Panc1 (cell line): ENCODE measurements around the gene RASGRF2. TPM values are rescaled to one million over a fixed set of nuclear protein-coding genes. Genes with fewer than 3 reads are reported as not detected.

ENCODE experiments used
- ATAC-seq: fragments of 200-7000 bp; cut with Tn5 transposase; 2 replicates; pipeline ENCODE4 v1.9.1; 2020; ENCODE audit warnings: mild to moderate bottlenecking, moderate library complexity
- BruUV-seq: library from RNA; stranded (reverse); fragments of 400-500 nt; replicated peaks from 2 replicates; lab custom pipeline; 2021; lab: Mats Ljungman, UMichigan
- CTCF ChIA-PET: fragments of 300-600 bp; sonication (Branson Sonifier 250); formaldehyde crosslinking; loops from one replicate; lab custom pipeline; 2022; ENCODE audit warnings: antibody characterized with exemption; lab: Charles Lee
- POLR2A ChIA-PET: fragments of 300-600 bp; sonication (Branson Sonifier 250); formaldehyde crosslinking; loops from one replicate; lab custom pipeline; 2022; ENCODE audit warnings: antibody characterized with exemption; lab: Charles Lee
- DNase-seq: peaks from one replicate; pipeline ENCODE4 v3.0.0-alpha.2; 2010; ENCODE audit warnings: low read depth, low spot score
- H3K27ac ChIP-seq: 2 replicates; pipeline ENCODE4 v1.5.1; 2011; ENCODE audit warnings: mild to moderate bottlenecking, low read length, inconsistent platforms
- H3K27me3 ChIP-seq: fragments of 200-500 bp; sonication (Bioruptor generic); 2 replicates; pipeline ENCODE4 v1.6.0; 2014; ENCODE audit warnings: low read length, inconsistent platforms; ENCODE audit not compliant: control insufficient read depth, insufficient read depth
- H3K36me3 ChIP-seq: fragments of 200-500 bp; sonication (Bioruptor generic); 2 replicates; pipeline ENCODE4 v1.5.1; 2014; ENCODE audit warnings: inconsistent platforms, mild to moderate bottlenecking, low read length, moderate library complexity; ENCODE audit not compliant: control insufficient read depth, insufficient read depth
- H3K4me1 ChIP-seq: 2 replicates; pipeline ENCODE4 v1.5.1; 2011; ENCODE audit warnings: inconsistent platforms, mild to moderate bottlenecking, low read length, moderate library complexity; ENCODE audit not compliant: control insufficient read depth, insufficient read depth
- H3K4me3 ChIP-seq, 2 experiments: 2 replicates each; pipeline ENCODE4 v1.5.1; 2011 to 2012; ENCODE audit warnings: low read depth in 2 of 2, low read length in 2 of 2, mild to moderate bottlenecking in 2 of 2, inconsistent platforms in 1 of 2, moderate library complexity in 1 of 2
- H3K9me3 ChIP-seq: fragments of 200-500 bp; sonication (Bioruptor generic); 2 replicates; pipeline ENCODE4 v1.5.1; 2014; ENCODE audit warnings: low read depth, mild to moderate bottlenecking, inconsistent platforms, low read length, moderate library complexity; ENCODE audit not compliant: control insufficient read depth, insufficient read depth
- POLR2AphosphoS5 ChIP-seq: IDR thresholded peaks from 2 replicates; pipeline ENCODE4 v1.6.1; 2012; ENCODE audit warnings: mild to moderate bottlenecking, low read depth, low read length, moderate library complexity
- SIN3A ChIP-seq: IDR thresholded peaks from 2 replicates; pipeline ENCODE4 v1.6.1; 2012; ENCODE audit warnings: low read depth, mild to moderate bottlenecking, low read length, moderate library complexity, borderline replicate concordance; ENCODE audit not compliant: insufficient read depth
- TCF7L2 ChIP-seq: IDR thresholded peaks from 2 replicates; pipeline ENCODE4 v1.6.1; 2011; ENCODE audit warnings: mild to moderate bottlenecking, low read depth, low read length, inconsistent platforms
- in situ Hi-C: cut with HindIII; loops from 2 replicates; pipeline ENCODE4 v1.10.0; 2016; ENCODE audit warnings: low sequenced_read_pairs, low pct_unique_long_range_greater_than_20kb
- intact Hi-C: fragments of 100-400 bp; cut with micrococcal nuclease; formaldehyde crosslinking; loops from one replicate; pipeline ENCODE4 v1.10.0; 2022; ENCODE audit not compliant: unreplicated experiment
- total RNA-seq: library from RNA; stranded (reverse); gene quantifications from one replicate; pipeline ENCODE4 v1.2.1, GENCODE V29; 2021; ENCODE audit not compliant: unreplicated experiment
- TF ChIP-seq, protein P1 (sequence below): fragments of 450-650 bp; IDR thresholded peaks from 2 replicates; pipeline ENCODE4 v1.5.1; 2017; ENCODE audit warnings: mild to moderate bottlenecking
- TF ChIP-seq, protein P2 (sequence below), 2 experiments: IDR thresholded peaks; 2 replicates each; pipeline ENCODE4 v1.6.1; 2011 to 2012; ENCODE audit warnings: low read depth in 2 of 2, control low read depth in 1 of 2, low read length in 1 of 2, mild to moderate bottlenecking in 1 of 2, moderate library complexity in 1 of 2; ENCODE audit not compliant: insufficient read depth in 1 of 2

The RASGRF2 gene
- total RNA-seq, 1 experiment from 2014 or later = 4.7 TPM

DNA sequence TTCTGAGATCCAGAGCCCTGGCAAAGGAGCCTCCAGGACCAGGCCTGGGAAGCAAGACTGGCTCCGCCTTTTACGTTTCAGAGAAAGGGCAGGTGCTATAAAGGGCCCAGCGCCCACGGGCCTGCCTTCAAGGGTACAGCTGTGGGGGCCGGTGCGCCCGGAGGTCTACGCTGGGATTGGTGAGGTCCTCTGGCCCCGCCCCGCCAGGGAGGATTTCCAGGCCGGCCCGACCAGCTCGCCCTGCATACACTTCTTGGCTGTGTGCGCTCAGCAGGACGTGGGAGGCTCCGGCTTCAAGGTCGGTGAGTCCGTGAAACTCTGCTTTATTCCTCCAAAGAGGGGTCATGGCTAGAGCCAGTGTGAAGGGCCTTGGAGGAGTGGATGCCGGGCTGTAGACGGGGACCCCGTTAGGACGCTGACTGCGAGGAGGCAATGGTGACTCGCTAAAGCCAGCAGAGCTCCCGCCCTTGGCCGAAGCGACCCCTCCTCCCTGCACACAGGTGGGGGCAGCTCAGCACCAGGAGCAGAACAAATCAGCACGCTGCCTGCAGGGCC is 273.0 kb downstream of the RASGRF2 start, which contains the start of gene CKMT2:
CKMT2 (plus strand) TSS at position 243 of the 555 bp plus-strand sequence. CDS start 17,811 bp downstream, outside the sequence.
- no peak within 1 kb of the TSS for H3K4me3 ChIP-seq
- in situ Hi-C loops = no loop called here
- TF ChIP-seq, protein P1, sequence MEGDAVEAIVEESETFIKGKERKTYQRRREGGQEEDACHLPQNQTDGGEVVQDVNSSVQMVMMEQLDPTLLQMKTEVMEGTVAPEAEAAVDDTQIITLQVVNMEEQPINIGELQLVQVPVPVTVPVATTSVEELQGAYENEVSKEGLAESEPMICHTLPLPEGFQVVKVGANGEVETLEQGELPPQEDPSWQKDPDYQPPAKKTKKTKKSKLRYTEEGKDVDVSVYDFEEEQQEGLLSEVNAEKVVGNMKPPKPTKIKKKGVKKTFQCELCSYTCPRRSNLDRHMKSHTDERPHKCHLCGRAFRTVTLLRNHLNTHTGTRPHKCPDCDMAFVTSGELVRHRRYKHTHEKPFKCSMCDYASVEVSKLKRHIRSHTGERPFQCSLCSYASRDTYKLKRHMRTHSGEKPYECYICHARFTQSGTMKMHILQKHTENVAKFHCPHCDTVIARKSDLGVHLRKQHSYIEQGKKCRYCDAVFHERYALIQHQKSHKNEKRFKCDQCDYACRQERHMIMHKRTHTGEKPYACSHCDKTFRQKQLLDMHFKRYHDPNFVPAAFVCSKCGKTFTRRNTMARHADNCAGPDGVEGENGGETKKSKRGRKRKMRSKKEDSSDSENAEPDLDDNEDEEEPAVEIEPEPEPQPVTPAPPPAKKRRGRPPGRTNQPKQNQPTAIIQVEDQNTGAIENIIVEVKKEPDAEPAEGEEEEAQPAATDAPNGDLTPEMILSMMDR = no peak
- TF ChIP-seq SIN3A (no peak), TCF7L2 (no peak), POLR2AphosphoS5 (no peak)
- TF ChIP-seq, protein P2, sequence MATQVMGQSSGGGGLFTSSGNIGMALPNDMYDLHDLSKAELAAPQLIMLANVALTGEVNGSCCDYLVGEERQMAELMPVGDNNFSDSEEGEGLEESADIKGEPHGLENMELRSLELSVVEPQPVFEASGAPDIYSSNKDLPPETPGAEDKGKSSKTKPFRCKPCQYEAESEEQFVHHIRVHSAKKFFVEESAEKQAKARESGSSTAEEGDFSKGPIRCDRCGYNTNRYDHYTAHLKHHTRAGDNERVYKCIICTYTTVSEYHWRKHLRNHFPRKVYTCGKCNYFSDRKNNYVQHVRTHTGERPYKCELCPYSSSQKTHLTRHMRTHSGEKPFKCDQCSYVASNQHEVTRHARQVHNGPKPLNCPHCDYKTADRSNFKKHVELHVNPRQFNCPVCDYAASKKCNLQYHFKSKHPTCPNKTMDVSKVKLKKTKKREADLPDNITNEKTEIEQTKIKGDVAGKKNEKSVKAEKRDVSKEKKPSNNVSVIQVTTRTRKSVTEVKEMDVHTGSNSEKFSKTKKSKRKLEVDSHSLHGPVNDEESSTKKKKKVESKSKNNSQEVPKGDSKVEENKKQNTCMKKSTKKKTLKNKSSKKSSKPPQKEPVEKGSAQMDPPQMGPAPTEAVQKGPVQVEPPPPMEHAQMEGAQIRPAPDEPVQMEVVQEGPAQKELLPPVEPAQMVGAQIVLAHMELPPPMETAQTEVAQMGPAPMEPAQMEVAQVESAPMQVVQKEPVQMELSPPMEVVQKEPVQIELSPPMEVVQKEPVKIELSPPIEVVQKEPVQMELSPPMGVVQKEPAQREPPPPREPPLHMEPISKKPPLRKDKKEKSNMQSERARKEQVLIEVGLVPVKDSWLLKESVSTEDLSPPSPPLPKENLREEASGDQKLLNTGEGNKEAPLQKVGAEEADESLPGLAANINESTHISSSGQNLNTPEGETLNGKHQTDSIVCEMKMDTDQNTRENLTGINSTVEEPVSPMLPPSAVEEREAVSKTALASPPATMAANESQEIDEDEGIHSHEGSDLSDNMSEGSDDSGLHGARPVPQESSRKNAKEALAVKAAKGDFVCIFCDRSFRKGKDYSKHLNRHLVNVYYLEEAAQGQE (IDR thresholded peaks at IDR 0.05; ENCODE audit: insufficient read depth in 1 of 2, low read depth in 2 of 2, low read length in 1 of 2) = no peak
- H3K36me3 ChIP-seq = no peaks in the 10 kb centered on the region
- ATAC-seq (no peak), DNase-seq (no peak)
- no TSS peak for BruUV-seq
- H3K27ac ChIP-seq = no peak within 1 kb of the TSS
- no peaks in the 10 kb centered on the region for H3K9me3 ChIP-seq
- H3K4me1 ChIP-seq = no peaks in the 10 kb centered on the region
- ChIA-PET POLR2A (no interaction called here), CTCF (no interaction called here)
- no peaks in the 10 kb centered on the region for H3K27me3 ChIP-seq
- intact Hi-C loops = no loop called here

DNA sequence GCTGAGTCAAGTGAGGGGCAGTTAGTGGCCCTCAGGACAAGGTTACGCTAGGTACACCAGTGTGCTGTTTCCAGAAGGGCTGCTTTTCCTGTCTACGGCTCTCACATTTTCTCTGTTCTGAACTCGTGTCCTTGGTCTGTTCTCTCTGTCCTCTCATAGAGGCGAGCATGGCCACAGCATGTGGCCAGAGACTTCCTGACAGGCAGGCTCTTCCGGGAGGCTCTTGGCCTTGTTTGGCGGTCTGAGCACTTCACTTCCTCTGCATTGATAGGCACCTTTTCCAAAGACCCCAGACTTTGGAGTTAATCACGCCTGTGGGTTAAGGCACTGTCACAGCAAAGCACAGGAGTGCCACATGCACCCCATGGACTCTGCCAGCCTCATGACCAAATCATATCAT is 274.1 kb downstream of the RASGRF2 start:
- no peaks in the 10 kb centered on the region for H3K27me3 ChIP-seq
- H3K4me1 ChIP-seq = no peaks in the 10 kb centered on the region
- H3K4me3 ChIP-seq = no peak overlapping the region
- ATAC-seq (no peak), DNase-seq (no peak)
- ChIA-PET CTCF (no interaction called here), POLR2A (no interaction called here)
- no peak overlapping the region for H3K27ac ChIP-seq
- TF ChIP-seq, protein P2 (IDR thresholded peaks at IDR 0.05; ENCODE audit: insufficient read depth in 1 of 2, low read depth in 2 of 2, low read length in 1 of 2) = no peak
- TF ChIP-seq, protein P1 = no peak
- no peak for TF ChIP-seq TCF7L2
- no peak for TF ChIP-seq POLR2AphosphoS5
- TF ChIP-seq SIN3A = no peak
- no peaks in the 10 kb centered on the region for H3K36me3 ChIP-seq
- in situ Hi-C loops = no loop called here
- intact Hi-C loops = no loop called here
- BruUV-seq = no TSS peak
- H3K9me3 ChIP-seq = no peaks in the 10 kb centered on the region
